H1 (cell line): ENCODE data around the gene TSPAN8. TPM values are rescaled to one million over a fixed set of nuclear protein-coding genes. Genes with fewer than 3 reads are reported as not detected.

ENCODE experiments used
- CTCF ChIA-PET: fragments of 300-600 bp; sonication (Branson Sonifier 250); formaldehyde crosslinking; loops from one replicate; lab custom pipeline; 2021; ENCODE audit not compliant: partially characterized antibody; lab: Charles Lee
- POLR2A ChIA-PET: fragments of 300-600 bp; sonication (Branson Sonifier 250); formaldehyde crosslinking; loops from one replicate; lab custom pipeline; 2021; ENCODE audit warnings: inconsistent platforms; ENCODE audit not compliant: partially characterized antibody; lab: Charles Lee
- DNase-seq, 2 experiments: peaks; one replicate each; pipeline versions ENCODE4 v3.0.0 to v3.0.0-alpha.2; 2010 to 2022; ENCODE audit warnings: low spot score in 2 of 2, low read depth in 1 of 2, mixed read lengths in 1 of 2
- FAIRE-seq: peaks from 2 replicates; lab custom pipeline; 2011; peaks lifted over from hg19 to GRCh38; lab: Jason Lieb, UNC
- H2AFZ ChIP-seq: 2 replicates; pipeline ENCODE4 v1.8.1; 2012; ENCODE audit warnings: low read length, inconsistent platforms
- H2AK5ac ChIP-seq: 2 replicates; pipeline ENCODE4 v1.6.1; 2013; ENCODE audit warnings: low read depth, low read length
- H2BK120ac ChIP-seq: replicated peaks from 2 replicates; pipeline ENCODE3; 2013; ENCODE audit warnings: low read depth, low read length, inconsistent platforms
- H2BK12ac ChIP-seq: 2 replicates; pipeline ENCODE4 v1.6.1; 2013; ENCODE audit warnings: low read depth, low read length
- H2BK15ac ChIP-seq: 2 replicates; pipeline ENCODE4 v1.6.1; 2013; ENCODE audit warnings: low read length
- H2BK20ac ChIP-seq: 2 replicates; pipeline ENCODE4 v1.6.1; 2013; ENCODE audit warnings: low read length
- H2BK5ac ChIP-seq: 2 replicates; pipeline ENCODE4 v1.6.1; 2013; ENCODE audit warnings: low read depth, low read length
- H3K14ac ChIP-seq: 2 replicates; pipeline ENCODE4 v1.6.1; 2013; ENCODE audit warnings: inconsistent platforms; ENCODE audit not compliant: insufficient read length
- H3K18ac ChIP-seq: 2 replicates; pipeline ENCODE4 v1.6.1; 2013; ENCODE audit warnings: low read length; ENCODE audit errors: extremely low read depth
- H3K23ac ChIP-seq: 2 replicates; pipeline ENCODE4 v1.6.1; 2013; ENCODE audit warnings: inconsistent platforms; ENCODE audit not compliant: insufficient read length
- H3K23me2 ChIP-seq: 2 replicates; pipeline ENCODE4 v1.6.1; 2013; ENCODE audit warnings: low read depth, low read length
- H3K27ac ChIP-seq: 2 replicates; pipeline ENCODE4 v1.6.1; 2011; ENCODE audit warnings: low read depth, low read length, inconsistent platforms
- H3K27me3 ChIP-seq, 4 experiments: replicated peaks in 1 of 4; 1 replicate in 1 of 4; 2 replicates in 3 of 4; pipeline versions ENCODE4 v1.6.1 to v1.8.1; 2011 to 2013; ENCODE audit warnings: low read length in 3 of 4, mild to moderate bottlenecking in 3 of 4, inconsistent platforms in 2 of 4, mixed read lengths in 2 of 4, moderate library complexity in 1 of 4; ENCODE audit not compliant: control insufficient read depth in 3 of 4, insufficient read depth in 3 of 4; ENCODE audit errors: extremely low read depth in 1 of 4
- H3K36me3 ChIP-seq, 4 experiments: 2 replicates each; pipeline versions ENCODE4 v1.6.1 to v1.8.1; 2011 to 2013; ENCODE audit warnings: mild to moderate bottlenecking in 4 of 4, low read length in 3 of 4, moderate library complexity in 2 of 4, control low read depth in 1 of 4, inconsistent platforms in 1 of 4; ENCODE audit not compliant: insufficient read depth in 4 of 4, control insufficient read depth in 2 of 4
- H3K4ac ChIP-seq: replicated peaks from 2 replicates; pipeline ENCODE3; 2013; ENCODE audit warnings: low read length, low read depth, mixed read lengths, inconsistent platforms; ENCODE audit not compliant: insufficient read length
- H3K4me1 ChIP-seq, 4 experiments: replicated peaks in 1 of 4; 1 replicate in 1 of 4; 2 replicates in 3 of 4; pipeline versions ENCODE4 v1.6.1 to v1.8.1; 2011 to 2013; ENCODE audit warnings: low read length in 3 of 4, inconsistent platforms in 2 of 4, mixed read lengths in 1 of 4; ENCODE audit not compliant: insufficient read depth in 4 of 4, control insufficient read depth in 3 of 4
- H3K4me2 ChIP-seq, 2 experiments: 2 replicates each; pipeline versions ENCODE4 v1.6.1 to v1.8.1; 2011 to 2013; ENCODE audit warnings: low read depth in 2 of 2, low read length in 2 of 2, control low read depth in 1 of 2, inconsistent platforms in 1 of 2, mild to moderate bottlenecking in 1 of 2; ENCODE audit not compliant: insufficient read depth in 1 of 2
- H3K4me3 ChIP-seq, 4 experiments: fragments of 200-600, 300-600 bp in 1 of 4; sonication (generic), shearing (Covaris generic), sonication (Bioruptor Twin) in 1 of 4; 2 replicates each; pipeline versions ENCODE4 v1.5.1 to v1.8.1; 2011 to 2016; ENCODE audit warnings: low read length in 4 of 4, low read depth in 3 of 4, control low read depth in 2 of 4, inconsistent platforms in 2 of 4, mild to moderate bottlenecking in 2 of 4, mixed read lengths in 1 of 4, moderate library complexity in 1 of 4; ENCODE audit not compliant: insufficient read depth in 2 of 4; ENCODE audit errors: extremely low read depth in 1 of 4
- H3K56ac ChIP-seq: replicated peaks from 2 replicates; pipeline ENCODE3; 2013; ENCODE audit warnings: low read depth, mild to moderate bottlenecking, mixed read lengths, low read length, inconsistent platforms; ENCODE audit not compliant: insufficient read length
- H3K79me1 ChIP-seq: 2 replicates; pipeline ENCODE4 v1.6.1; 2013; ENCODE audit warnings: low read depth, low read length, control low read depth
- H3K79me2 ChIP-seq, 2 experiments: 2 replicates each; pipeline versions ENCODE4 v1.6.1 to v1.8.1; 2012 to 2013; ENCODE audit warnings: low read length in 2 of 2, mild to moderate bottlenecking in 2 of 2, inconsistent platforms in 1 of 2; ENCODE audit not compliant: insufficient read depth in 2 of 2, control insufficient read depth in 1 of 2
- H3K9ac ChIP-seq, 4 experiments: replicated peaks in 1 of 4; 1 replicate in 1 of 4; 2 replicates in 3 of 4; pipeline versions ENCODE4 v1.6.1 to v1.8.1; 2011 to 2013; ENCODE audit warnings: low read depth in 3 of 4, low read length in 3 of 4, control low read depth in 2 of 4, mild to moderate bottlenecking in 2 of 4, moderate library complexity in 2 of 4, inconsistent platforms in 1 of 4; ENCODE audit errors: extremely low read depth in 1 of 4
- H3K9me3 ChIP-seq, 2 experiments: 2 replicates each; pipeline versions ENCODE4 v1.6.1 to v1.8.1; 2012 to 2013; ENCODE audit warnings: mild to moderate bottlenecking in 2 of 2, moderate library complexity in 2 of 2, control low read depth in 1 of 2, inconsistent platforms in 1 of 2, low read depth in 1 of 2, low read length in 1 of 2, mixed read lengths in 1 of 2; ENCODE audit not compliant: insufficient read depth in 2 of 2
- H4K20me1 ChIP-seq, 2 experiments: replicated peaks in 1 of 2; 2 replicates each; pipeline versions ENCODE3 to v1.8.1; 2011 to 2013; ENCODE audit warnings: inconsistent platforms in 2 of 2, low read length in 2 of 2, mild to moderate bottlenecking in 1 of 2; ENCODE audit not compliant: insufficient read depth in 2 of 2, control insufficient read depth in 1 of 2
- H4K5ac ChIP-seq: 2 replicates; pipeline ENCODE4 v1.6.1; 2013; ENCODE audit warnings: low read length, low read depth, mixed read lengths, inconsistent platforms; ENCODE audit not compliant: insufficient read length
- H4K8ac ChIP-seq: 2 replicates; pipeline ENCODE4 v1.8.0; 2013; ENCODE audit warnings: mild to moderate bottlenecking, moderate library complexity, low read length, inconsistent platforms; ENCODE audit not compliant: insufficient read depth; ENCODE audit errors: extremely low read depth
- H4K91ac ChIP-seq: replicated peaks from 2 replicates; pipeline ENCODE3; 2013; ENCODE audit warnings: low read length, mixed read lengths, inconsistent platforms; ENCODE audit not compliant: insufficient read length
- JUND ChIP-seq: IDR thresholded peaks from 2 replicates; pipeline ENCODE4 v1.6.1; 2011; ENCODE audit warnings: mild to moderate bottlenecking, improper control_type of control experiment, low read length
- SP4 ChIP-seq: IDR thresholded peaks from 2 replicates; pipeline ENCODE4 v1.6.1; 2012; ENCODE audit warnings: low read length, inconsistent platforms
- TCF12 ChIP-seq: IDR thresholded peaks from 2 replicates; pipeline ENCODE4 v1.6.1; 2011; ENCODE audit warnings: low read depth, mild to moderate bottlenecking, low read length
- polyA plus RNA-seq, 7 experiments: library from polyadenylated mRNA; depleted of rRNA in 3 of 7; stranded (reverse) in 5 of 7; unstranded in 2 of 7; fragments of >200 nt in 5 of 7; fragments of 200-250 nt in 2 of 7; gene quantifications; 1 replicate in 5 of 7; 2 replicates in 1 of 7; 4 replicates in 1 of 7; pipeline versions ENCODE4 v1.2.1 to v1.2.3, GENCODE V29; 2011 to 2013; ENCODE audit warnings: missing spikeins in 2 of 7, mixed read lengths in 2 of 7
- total RNA-seq: library from RNA; stranded (reverse); fragmentation: NEBNext Ultra II Directional; extraction: Animal tissue kit (Norgen Biotek cat#: 25700); gene quantifications from 2 replicates; pipeline ENCODE4 v1.2.1, GENCODE V29; 2021

The TSPAN8 gene
- total and polyA plus RNA-seq, 2 of the 8 experiments (the other 6 are each of a cell fraction or from before 2014, with no cell fraction given): not detected

DNA sequence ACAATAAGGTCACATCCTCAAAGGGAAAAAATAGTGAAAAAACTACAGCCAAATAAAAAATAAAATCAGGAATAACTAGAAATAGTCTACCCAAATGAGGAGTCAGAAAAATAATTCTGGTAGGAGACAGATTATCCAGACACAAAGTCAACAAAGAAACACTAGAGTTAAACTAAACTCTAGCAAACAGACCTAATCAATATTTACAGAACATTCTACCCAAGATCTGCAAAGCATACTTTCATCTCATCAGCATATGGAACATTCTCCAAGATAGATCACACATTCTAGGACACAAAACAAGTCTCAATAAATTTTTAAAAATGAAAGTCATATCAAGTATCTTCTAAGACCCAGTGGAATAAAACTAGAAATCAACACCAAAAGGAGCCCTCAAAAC is 20.4 kb upstream of the TSPAN8 start:
- DNase-seq: no peak
- Histone ChIP-seq H2AFZ (no peak overlapping the region), H2BK5ac (no peak overlapping the region), H3K27me3 (peaks cover 0 to 1% (median 0%) of the 10 kb centered on the region in 4 experiments; a peak in 1 of 7 replicates), H3K14ac (no peak overlapping the region), H3K4me2 (no peak overlapping the region), H3K9ac (no peak overlapping the region), H4K91ac (no peak overlapping the region), H3K9me3 (no peaks in the 10 kb centered on the region), H3K4me1 (no peaks in the 10 kb centered on the region; a peak in 2 of 7 replicates), H3K79me2 (no peaks in the 10 kb centered on the region), H3K27ac (no peak overlapping the region), H3K4ac (no peak overlapping the region), H4K20me1 (no peaks in the 10 kb centered on the region), H4K8ac (no peak overlapping the region), H2BK20ac (no peak overlapping the region), H3K56ac (no peak overlapping the region), H3K23ac (no peak overlapping the region), H3K18ac (no peak overlapping the region), H3K23me2 (no peaks in the 10 kb centered on the region), H3K4me3 (no peak overlapping the region), H2BK15ac (no peak overlapping the region), H3K36me3 (no peaks in the 10 kb centered on the region), H2BK120ac (no peak overlapping the region), H3K79me1 (no peaks in the 10 kb centered on the region), H2AK5ac (no peak overlapping the region), H2BK12ac (no peak overlapping the region), H4K5ac (no peak overlapping the region)
- FAIRE-seq: no peak
- CTCF ChIA-PET: no interaction called here
- POLR2A ChIA-PET: no interaction called here
- TF ChIP-seq TCF12 (no peak), SP4 (no peak), JUND (no peak)
